ENCODE data around the gene TMEM151A.
A peak's percentile ranks its signal among the peaks of the same experiment; 100 is the strongest.

Gene TMEM151A

DNA sequence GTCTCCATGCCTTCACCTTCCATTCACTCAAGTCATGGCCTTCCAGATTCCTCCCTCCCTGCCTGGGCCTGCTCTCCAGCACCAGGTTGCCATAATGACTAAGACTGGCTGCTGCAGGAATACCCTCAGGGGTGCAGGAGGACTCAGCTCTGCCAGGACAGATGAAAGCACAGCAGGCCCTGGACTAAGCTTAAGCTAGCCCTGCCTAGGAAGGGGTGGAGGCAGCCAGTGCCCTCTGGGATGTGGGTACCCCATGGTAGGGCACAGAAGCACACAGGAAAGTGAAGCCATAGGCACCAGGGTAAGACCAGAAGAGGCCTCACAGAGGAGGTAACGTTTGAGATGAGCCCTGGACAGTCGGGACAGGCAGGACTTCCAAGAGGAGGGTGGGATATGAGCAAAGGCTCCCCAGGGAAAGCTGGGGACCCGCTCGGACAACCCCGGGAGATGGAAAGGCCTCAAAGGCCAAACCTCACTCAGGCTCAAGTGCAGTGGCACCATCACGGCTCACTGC lies 47.5 kb downstream of the TMEM151A start:
- H3K4me3 ChIP-seq (ENCODE audit: low read length) = no peak overlapping the region
- peaks cover 40% of the 10 kb centered on the region for H3K4me1 ChIP-seq (ENCODE audit: insufficient read depth, low read length)
- H3K36me3 ChIP-seq (ENCODE audit: insufficient read depth, low read length) = peaks cover 47% of the 10 kb centered on the region
- no peak overlapping the region for H2AFZ ChIP-seq (ENCODE audit: low read depth, low read length)
- H3K9me3 ChIP-seq (ENCODE audit: low read length) = no peaks in the 10 kb centered on the region
- no peaks in the 10 kb centered on the region for H3K27me3 ChIP-seq (ENCODE audit: insufficient read depth, low read length)

DNA sequence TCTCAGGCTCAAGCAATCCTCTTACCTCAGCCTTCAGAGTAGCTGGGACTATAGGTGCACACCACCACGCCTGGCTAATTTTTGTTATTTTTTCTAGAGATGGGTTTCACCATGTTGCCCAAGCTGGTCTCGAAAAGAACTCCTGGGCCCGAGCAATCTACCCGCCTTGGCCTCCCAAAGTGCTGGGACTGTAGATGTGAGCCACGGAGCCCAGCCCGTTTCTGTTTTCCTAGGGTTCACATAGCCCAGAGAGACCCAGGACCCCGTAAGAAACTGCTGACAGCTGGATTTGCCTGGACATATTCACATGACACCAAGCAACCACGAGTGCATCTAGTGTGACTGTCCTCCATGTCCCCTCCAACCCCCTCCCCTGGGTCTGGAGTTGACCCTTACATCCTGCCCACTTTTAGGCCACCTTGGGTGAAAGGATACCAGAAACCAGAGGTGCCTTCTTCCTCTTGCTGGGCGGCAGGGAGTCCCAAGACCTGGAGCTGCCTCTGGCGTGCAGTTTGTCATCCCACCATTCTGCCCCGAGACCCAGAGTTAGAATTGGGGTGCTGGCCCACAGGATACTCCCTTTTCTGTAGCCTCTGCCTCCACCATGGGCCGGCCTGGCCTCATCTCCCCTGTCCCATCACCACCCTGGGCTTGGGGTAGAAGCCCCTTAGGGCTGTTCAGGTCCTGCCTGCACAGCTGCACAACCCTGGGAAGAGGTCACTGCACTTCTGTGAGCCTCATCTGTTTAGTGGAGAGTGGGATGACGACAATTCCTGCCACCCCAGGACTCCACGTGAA lies 48.2 kb downstream of the TMEM151A start:
- no peak overlapping the region for H3K4me3 ChIP-seq (ENCODE audit: low read length)
- no peak overlapping the region for H2AFZ ChIP-seq (ENCODE audit: low read depth, low read length)
- no peaks in the 10 kb centered on the region for H3K27me3 ChIP-seq (ENCODE audit: insufficient read depth, low read length)
- H3K36me3 ChIP-seq (ENCODE audit: insufficient read depth, low read length) = peaks cover 47% of the 10 kb centered on the region
- peaks cover 41% of the 10 kb centered on the region for H3K4me1 ChIP-seq (ENCODE audit: insufficient read depth, low read length)
- no peaks in the 10 kb centered on the region for H3K9me3 ChIP-seq (ENCODE audit: low read length)

GRCh38 chr11:66340596-66341501 lies 49.2 kb downstream of the TMEM151A start:
- no peak overlapping the region for H3K4me3 ChIP-seq (ENCODE audit: low read length)
- no peaks in the 10 kb centered on the region for H3K27me3 ChIP-seq (ENCODE audit: insufficient read depth, low read length)
- H3K9me3 ChIP-seq (ENCODE audit: low read length) = no peaks in the 10 kb centered on the region
- no peak overlapping the region for H2AFZ ChIP-seq (ENCODE audit: low read depth, low read length)
- peaks cover 47% of the 10 kb centered on the region for H3K36me3 ChIP-seq (ENCODE audit: insufficient read depth, low read length)
- H3K4me1 ChIP-seq (ENCODE audit: insufficient read depth, low read length) = peaks cover 41% of the 10 kb centered on the region

DNA sequence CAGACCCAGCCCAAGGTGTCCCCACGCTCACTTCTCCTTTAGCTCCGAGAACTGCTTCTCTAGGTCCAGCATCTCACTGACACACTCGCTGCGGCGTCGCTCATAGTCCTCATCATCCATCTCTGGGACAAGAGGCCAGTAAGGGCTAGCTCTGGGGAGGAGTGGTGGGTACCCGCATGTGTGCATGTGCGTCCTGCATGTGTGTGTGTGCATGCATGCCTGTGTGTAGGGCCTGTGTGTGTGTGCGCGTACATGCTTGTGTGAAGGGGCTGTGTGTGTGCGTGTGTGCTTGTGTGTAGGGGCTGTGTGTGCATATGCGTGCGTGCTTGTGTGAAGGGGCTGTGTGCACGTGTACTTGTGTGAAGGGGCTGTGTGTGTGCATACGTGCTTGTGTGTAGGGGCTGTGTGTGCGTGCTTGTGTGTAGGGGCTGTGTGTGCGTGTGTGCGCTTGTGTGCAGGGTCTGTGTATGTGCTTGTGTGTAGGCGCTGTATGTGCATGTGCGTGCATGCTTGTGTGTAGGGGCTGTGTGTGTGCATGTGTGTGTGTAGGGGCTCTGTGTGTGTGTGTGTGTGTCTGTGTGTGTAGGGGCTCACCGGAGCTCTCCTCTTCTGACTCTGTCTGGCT lies 49.9 kb downstream of the TMEM151A start:
- peaks cover 41% of the 10 kb centered on the region for H3K4me1 ChIP-seq (ENCODE audit: insufficient read depth, low read length)
- H2AFZ ChIP-seq (ENCODE audit: low read depth, low read length) = no peak overlapping the region
- H3K27me3 ChIP-seq (ENCODE audit: insufficient read depth, low read length) = no peaks in the 10 kb centered on the region
- peaks cover 47% of the 10 kb centered on the region for H3K36me3 ChIP-seq (ENCODE audit: insufficient read depth, low read length)
- H3K9me3 ChIP-seq (ENCODE audit: low read length) = no peaks in the 10 kb centered on the region
- H3K4me3 ChIP-seq (ENCODE audit: low read length) = no peak overlapping the region

- Histone ChIP-seq H3K27me3 (ENCODE audit: insufficient read depth, low read length) (no peaks in the 10 kb centered on the region), H3K4me3 (ENCODE audit: low read length) (no peak overlapping the region), H3K4me1 (ENCODE audit: insufficient read depth, low read length) (peaks cover 29% of the 10 kb centered on the region), H3K9me3 (ENCODE audit: low read length) (no peaks in the 10 kb centered on the region), H2AFZ (ENCODE audit: low read depth, low read length) (no peak overlapping the region), H3K36me3 (ENCODE audit: insufficient read depth, low read length) (peaks cover 43% of the 10 kb centered on the region)
These were observed 51.5 kb downstream of the TMEM151A start for GRCh38 chr11:66343176-66343575.

DNA sequence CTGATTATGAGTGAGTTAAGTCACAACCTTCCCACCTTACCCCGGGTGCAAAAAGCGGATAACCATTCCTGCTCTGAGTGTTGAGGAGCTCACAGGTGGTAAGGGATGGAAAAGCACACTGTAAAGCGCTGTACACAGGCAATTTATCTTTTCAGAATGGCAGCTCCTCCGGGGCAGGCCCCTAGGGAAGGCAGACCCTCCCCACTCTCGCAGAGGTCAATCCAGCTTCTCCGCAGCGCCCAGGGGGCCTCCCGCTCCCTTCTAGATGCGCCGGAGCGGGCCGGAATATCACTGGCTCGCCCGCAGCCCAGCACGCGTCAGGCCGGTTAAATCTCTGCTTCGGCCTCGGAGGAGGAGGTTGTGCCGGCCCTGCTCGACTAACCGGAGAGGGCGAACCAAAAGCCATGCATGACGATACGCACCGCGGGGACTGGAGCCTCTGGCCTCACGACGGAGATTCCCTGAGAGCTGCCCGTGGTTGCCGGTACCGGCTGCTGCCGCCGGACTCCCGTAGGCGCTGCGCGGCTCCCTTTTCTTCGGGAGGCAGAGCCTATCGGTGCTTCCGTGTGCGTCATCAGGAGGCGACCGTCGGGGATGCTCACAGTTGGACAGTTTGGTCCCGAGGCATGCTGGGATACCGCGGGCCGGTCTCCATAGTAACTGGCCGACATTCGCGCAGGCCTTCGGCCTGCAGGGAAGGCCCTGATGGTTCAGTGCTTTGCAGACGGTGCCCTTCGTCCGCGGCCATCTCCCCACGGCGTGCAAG lies 53.0 kb downstream of the TMEM151A start, which contains the start of gene BRMS1:
Gene BRMS1 (minus strand): TSS at position 555 of the 766 bp plus-strand sequence. CDS start 2,870 bp downstream, outside the sequence.
- peaks cover 31% of the 10 kb centered on the region for H3K36me3 ChIP-seq (ENCODE audit: insufficient read depth, low read length)
- H3K9me3 ChIP-seq (ENCODE audit: low read length) = no peaks in the 10 kb centered on the region
- peak within 1 kb of the TSS; percentile 91 for H3K4me3 ChIP-seq (ENCODE audit: low read length)
- H2AFZ ChIP-seq (ENCODE audit: low read depth, low read length) = no peak within 1 kb of the TSS
- no peaks in the 10 kb centered on the region for H3K27me3 ChIP-seq (ENCODE audit: insufficient read depth, low read length)
- peaks cover 29% of the 10 kb centered on the region for H3K4me1 ChIP-seq (ENCODE audit: insufficient read depth, low read length)

DNA sequence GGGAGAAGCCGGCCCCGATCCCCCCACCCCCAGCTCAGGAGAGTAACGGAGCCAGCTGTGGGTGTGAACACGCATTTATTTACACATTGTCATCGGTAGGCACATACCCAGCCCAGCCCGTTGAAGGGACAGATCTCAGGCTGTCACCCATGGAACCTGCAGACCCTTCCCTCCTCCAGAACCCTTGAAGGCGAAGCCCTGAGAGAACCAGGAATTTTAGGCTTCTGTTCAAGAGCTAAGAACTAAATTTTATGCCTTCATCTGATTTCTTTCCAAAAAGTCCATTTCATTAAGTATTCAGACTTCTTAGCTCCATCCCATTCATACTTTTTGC lies 53.6 kb downstream of the TMEM151A start:
- Histone ChIP-seq H3K36me3 (ENCODE audit: insufficient read depth, low read length) (peaks cover 25% of the 10 kb centered on the region), H2AFZ (ENCODE audit: low read depth, low read length) (no peak overlapping the region), H3K9me3 (ENCODE audit: low read length) (no peaks in the 10 kb centered on the region), H3K4me1 (ENCODE audit: insufficient read depth, low read length) (peaks cover 29% of the 10 kb centered on the region), H3K4me3 (ENCODE audit: low read length) (peak overlapping the region; percentile 91), H3K27me3 (ENCODE audit: insufficient read depth, low read length) (no peaks in the 10 kb centered on the region)
